Measurements from ENCODE around the gene RBM39. TPM values are rescaled to one million over a fixed set of nuclear protein-coding genes. Genes with fewer than 3 reads are reported as not detected.
A peak's percentile ranks its signal among the peaks of the same experiment; 100 is the strongest.

The RBM39 gene
- total and polyA plus RNA-seq, 9 of the 15 experiments (the other 6 are each of a cell fraction or from before 2014, with no cell fraction given), result 143 to 319 (median 228) TPM

- TF ChIP-seq CTCFL (IDR thresholded peaks at IDR 0.05; ENCODE audit: borderline replicate concordance, insufficient read depth, low read depth, low read length, poor library complexity, severe bottlenecking) (no peak), TCF3 (CRISPR knock-in tag; IDR thresholded peaks at IDR 0.05) (0 out of 2 replicates have a peak, but pooled peaks have one; percentile 8), NFE2 (IDR thresholded peaks at IDR 0.05; ENCODE audit: low read depth) (no peak), CHAMP1 (IDR thresholded peaks at IDR 0.05) (no peak), PATZ1 (CRISPR knock-in tag; IDR thresholded peaks at IDR 0.05; ENCODE audit: borderline replicate concordance) (no peak), KDM5B (IDR thresholded peaks at IDR 0.05; ENCODE audit: insufficient replicate concordance, low read depth, low read length) (no peak), MTF1 (CRISPR knock-in tag; IDR thresholded peaks at IDR 0.05; ENCODE audit: borderline replicate concordance) (0 out of 2 replicates have a peak, but pooled peaks have one; percentile 23), ZNF561 (CRISPR knock-in tag; conservative IDR thresholded peaks at IDR 0.05) (no peak), CBFB (CRISPR knock-in tag; IDR thresholded peaks at IDR 0.05) (no peak), HLTF (IDR thresholded peaks at IDR 0.05) (no peak), ZBTB11 (CRISPR knock-in tag; IDR thresholded peaks at IDR 0.05) (peak in 1 of 3 experiments; percentile 46; a peak in 1 of 6 replicates), EP300 (IDR thresholded peaks at IDR 0.05; ENCODE audit: low read length) (no peak), ZBED1 (IDR thresholded peaks at IDR 0.05) (no peak), BRCA1 (IDR thresholded peaks at IDR 0.05) (no peak), BRCA1 (CRISPR knock-in tag; IDR thresholded peaks at IDR 0.05) (no peak), PKNOX1 (IDR thresholded peaks at IDR 0.05) (no peak)
These were observed 31.2 kb upstream of the RBM39 start (continued) for GRCh38 chr20:35773154-35773751.
